Activated CD4-positive, alpha-beta T cell treated with anti-CD3 and anti-CD28 coated beads, Interleukin-2, amount 50 U/mL, for 16 hours (primary cell): ENCODE data around the gene ARL6IP5.

Source experiments
- DNase-seq: peaks from one replicate; pipeline ENCODE4 v3.0.0-alpha.2; 2020

Gene ARL6IP5

GRCh38 chr3:69084326-69085167 lies at the start of gene ARL6IP5:
Gene ARL6IP5 (plus strand): TSS chr3:69084937. CDS start chr3:69085048, 111 bp downstream.
- peak; percentile 97 for DNase-seq

- DNase-seq, result no peak
Observed at GRCh38 chr3:69044608-69045007, 40.1 kb upstream of the ARL6IP5 start.

- no peak for DNase-seq
Observed at GRCh38 chr3:69048990-69049389, 35.7 kb upstream of the ARL6IP5 start.

GRCh38 chr3:69051756-69052471 lies 32.8 kb upstream of the ARL6IP5 start, which contains the start of gene TMF1:
Gene TMF1 (minus strand): TSS chr3:69052333. CDS start chr3:69052086, 247 bp downstream.
- peak; percentile 98 for DNase-seq

- DNase-seq, result no peak
Observed at GRCh38 chr3:69052472-69052898, 32.3 kb upstream of the ARL6IP5 start.

GRCh38 chr3:69058180-69058946 lies 26.4 kb upstream of the ARL6IP5 start:
- peak; percentile 51 for DNase-seq

GRCh38 chr3:69058947-69059224 lies 25.9 kb upstream of the ARL6IP5 start:
- no peak for DNase-seq

- no peak for DNase-seq
Observed at GRCh38 chr3:69059688-69060087, 25.0 kb upstream of the ARL6IP5 start.

- no peak for DNase-seq
Observed at GRCh38 chr3:69063636-69064035, 21.1 kb upstream of the ARL6IP5 start.

GRCh38 chr3:69065318-69065964 lies 19.3 kb upstream of the ARL6IP5 start:
- DNase-seq, result no peak

- no peak for DNase-seq
Observed at GRCh38 chr3:69066121-69066520, 18.6 kb upstream of the ARL6IP5 start.

GRCh38 chr3:69072928-69073327 lies 11.8 kb upstream of the ARL6IP5 start:
- no peak for DNase-seq

GRCh38 chr3:69079269-69080159 lies 5.2 kb upstream of the ARL6IP5 start:
- no peak for DNase-seq

- peak; percentile 94 for DNase-seq
Observed at GRCh38 chr3:69080233-69080920, 4.4 kb upstream of the ARL6IP5 start, which contains the start of gene UBA3. Gene UBA3 (minus strand): TSS chr3:69080365. CDS start chr3:69080353, 12 bp downstream.

GRCh38 chr3:69081583-69082262 lies 3.0 kb upstream of the ARL6IP5 start:
- peak; percentile 57 for DNase-seq

- no peak for DNase-seq
Observed at GRCh38 chr3:69082361-69082760, 2.4 kb upstream of the ARL6IP5 start.

GRCh38 chr3:69082805-69083204 lies 1.9 kb upstream of the ARL6IP5 start:
- peak; percentile 94 for DNase-seq

GRCh38 chr3:69085168-69085832 lies 563 bp downstream of the ARL6IP5 start:
- no peak for DNase-seq

GRCh38 chr3:69085833-69086722 lies 1.3 kb downstream of the ARL6IP5 start:
- peak; percentile 80 for DNase-seq
